GM23338 (cell line): Measurements from ENCODE around the gene CCDC6. TPM values are rescaled to one million over a fixed set of nuclear protein-coding genes. Genes with fewer than 3 reads are reported as not detected.

ENCODE experiments used
- ATAC-seq: fragments of 200-7000 bp; cut with Tn5 transposase; 3 replicates; pipeline ENCODE4 v1.9.1; 2020
- DNase-seq: peaks from one replicate; pipeline ENCODE4 v3.0.0-alpha.2; 2015; ENCODE audit warnings: low spot score
- H2AFZ ChIP-seq: fragments of 200-600 bp; sonication (generic); 2 replicates; pipeline ENCODE4 v1.8.0; 2016; ENCODE audit warnings: antibody characterized with exemption, mild to moderate bottlenecking, moderate library complexity
- H3F3A ChIP-seq: fragments of 200-600 bp; sonication (generic); replicated peaks from 2 replicates; pipeline ENCODE4 v1.8.0; 2017; ENCODE audit warnings: antibody characterized with exemption, mixed run types, low read depth
- H3K27ac ChIP-seq: fragments of 200-600 bp; sonication (generic); 2 replicates; pipeline ENCODE4 v1.6.1; 2016; ENCODE audit warnings: low read depth
- H3K27me3 ChIP-seq: fragments of 200-600 bp; sonication (generic); 2 replicates; pipeline ENCODE4 v1.8.0; 2016; ENCODE audit warnings: mild to moderate bottlenecking, mixed run types, moderate library complexity; ENCODE audit not compliant: insufficient read depth
- H3K36me3 ChIP-seq: fragments of 200-600 bp; sonication (generic); 2 replicates; pipeline ENCODE4 v1.8.0; 2016; ENCODE audit warnings: mild to moderate bottlenecking; ENCODE audit not compliant: insufficient read depth
- H3K4me1 ChIP-seq: fragments of 200-600 bp; sonication (generic); 2 replicates; pipeline ENCODE4 v1.8.0; 2016; ENCODE audit warnings: mild to moderate bottlenecking, moderate library complexity; ENCODE audit not compliant: insufficient read depth
- H3K4me2 ChIP-seq: fragments of 200-600 bp; sonication (generic); 2 replicates; pipeline ENCODE4 v1.7.1; 2017; ENCODE audit warnings: mixed run types
- H3K4me3 ChIP-seq: fragments of 200-600 bp; sonication (generic); 2 replicates; pipeline ENCODE4 v1.6.1; 2016; ENCODE audit warnings: mixed run types
- H3K79me2 ChIP-seq: fragments of 200-600 bp; sonication (generic); replicated peaks from 2 replicates; pipeline ENCODE4 v1.8.0; 2017; ENCODE audit warnings: mild to moderate bottlenecking; ENCODE audit not compliant: insufficient read depth
- H3K9me2 ChIP-seq: fragments of 200-600 bp; sonication (generic); 2 replicates; pipeline ENCODE4 v1.8.0; 2017; ENCODE audit not compliant: insufficient read depth
- H4K20me1 ChIP-seq: fragments of 200-600 bp; sonication (generic); replicated peaks from 2 replicates; pipeline ENCODE4 v1.8.0; 2017; ENCODE audit warnings: mild to moderate bottlenecking; ENCODE audit not compliant: insufficient read depth
- H3K27ac Mint-ChIP-seq: 2 replicates; pipeline ENCODE4 v1.8.0; 2020; ENCODE audit warnings: inconsistent platforms, mild to moderate bottlenecking, moderate library complexity, mixed read lengths
- H3K27me3 Mint-ChIP-seq: 3 replicates; pipeline ENCODE4 v1.8.0; 2022; ENCODE audit warnings: low read depth, mild to moderate bottlenecking, moderate library complexity, mixed read lengths, inconsistent platforms; ENCODE audit not compliant: insufficient read depth, poor library complexity
- H3K36me3 Mint-ChIP-seq: 3 replicates; pipeline ENCODE4 v1.8.0; 2021; ENCODE audit warnings: low read depth, mild to moderate bottlenecking, inconsistent platforms, moderate library complexity, mixed read lengths
- H3K4me1 Mint-ChIP-seq: 3 replicates; pipeline ENCODE4 v1.8.0; 2020; ENCODE audit warnings: mild to moderate bottlenecking, inconsistent platforms, mixed read lengths
- H3K4me3 Mint-ChIP-seq: 3 replicates; pipeline ENCODE4 v1.8.0; 2021; ENCODE audit warnings: moderate library complexity, mild to moderate bottlenecking, inconsistent platforms, mixed read lengths
- H3K9me3 Mint-ChIP-seq: 3 replicates; pipeline ENCODE4 v1.8.0; 2020; ENCODE audit warnings: moderate library complexity, mild to moderate bottlenecking, inconsistent platforms, mixed read lengths
- JUNB ChIP-seq: IDR thresholded peaks from one replicate; pipeline ENCODE4 v1.6.1; 2016; ENCODE audit warnings: antibody characterized with exemption; ENCODE audit not compliant: unreplicated experiment
- POLR2AphosphoS5 ChIP-seq: IDR thresholded peaks from 2 replicates; pipeline ENCODE4 v1.6.1; 2016; ENCODE audit warnings: antibody characterized with exemption, low read depth
- ZNF114 ChIP-seq: fragments of 250-450 bp; sonication (Bioruptor Pico); IDR thresholded peaks from 2 replicates; pipeline ENCODE4 v1.5.0; 2020; ENCODE audit warnings: mild to moderate bottlenecking, moderate library complexity
- polyA plus RNA-seq: library from polyadenylated mRNA; unstranded; fragments of >200 nt; fragmentation: Nextera tagmentation; extraction: Ambion mirVana; gene quantifications from 2 replicates; pipeline ENCODE4 v1.2.1, GENCODE V29; 2016
- total RNA-seq: library from RNA; depleted of rRNA; stranded (reverse); fragments of >200 nt; shearing (Covaris generic); gene quantifications from 2 replicates; pipeline ENCODE4 v1.2.3, GENCODE V29; 2014
- TF ChIP-seq, protein P1 (sequence below): IDR thresholded peaks from one replicate; pipeline ENCODE4 v1.6.1; 2018; ENCODE audit warnings: antibody characterized with exemption; ENCODE audit not compliant: unreplicated experiment
- TF ChIP-seq, protein P2 (sequence below): IDR thresholded peaks from 2 replicates; pipeline ENCODE4 v1.6.1; 2016; ENCODE audit warnings: antibody characterized with exemption
- TF ChIP-seq, protein P3 (sequence below), 2 experiments: fragments of 200-600 bp in 1 of 2; sonication (generic) in 1 of 2; conservative IDR thresholded peaks; 2 replicates each; pipeline versions ENCODE4 v1.5.1 to v1.6.1; 2016 to 2017; ENCODE audit warnings: antibody characterized with exemption in 2 of 2, low read depth in 2 of 2, mild to moderate bottlenecking in 2 of 2, moderate library complexity in 1 of 2
- TF ChIP-seq, protein P4 (sequence below): fragments of 250-450 bp; sonication (Bioruptor Pico); IDR thresholded peaks from 2 replicates; pipeline ENCODE4 v1.5.0; 2020; ENCODE audit warnings: mild to moderate bottlenecking, moderate library complexity

CCDC6 gene
- total and polyA plus RNA-seq, 2 experiments from 2014 or later = 32.5 to 66.9 TPM

DNA sequence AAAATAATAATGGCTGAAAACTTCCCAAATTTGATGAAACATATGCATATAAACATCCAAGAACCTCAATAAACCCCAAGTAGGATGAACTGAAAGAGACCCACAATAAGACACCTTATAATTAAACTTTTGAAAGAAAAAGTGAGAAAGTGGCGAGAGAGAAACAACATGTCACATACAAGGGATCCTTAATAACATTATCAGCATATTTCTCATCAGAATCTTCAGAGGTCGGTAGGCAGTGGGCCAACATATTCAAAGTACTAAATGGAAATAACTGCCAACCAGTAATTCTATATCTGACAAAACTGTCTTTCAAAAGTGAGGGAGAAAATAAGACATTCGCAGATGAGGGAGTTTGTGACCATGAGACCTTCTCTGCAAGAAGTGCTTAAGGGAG lies 16.6 kb upstream of the CCDC6 start:
- Histone ChIP-seq H3K27me3 (no peaks in the 10 kb centered on the region), H2AFZ (no peak overlapping the region), H3K79me2 (no peaks in the 10 kb centered on the region), H3K36me3 (peaks cover 7% of the 10 kb centered on the region; the same call in 1 of the 2 replicates), H3K9me2 (peaks cover 9% of the 10 kb centered on the region; the same call in 1 of the 2 replicates), H3F3A (no peaks in the 10 kb centered on the region), H3K4me1 (no peaks in the 10 kb centered on the region), H3K27ac (no peak overlapping the region), H4K20me1 (no peaks in the 10 kb centered on the region), H3K4me2 (no peak overlapping the region), H3K4me3 (no peak overlapping the region)
- Mint-ChIP-seq H3K9me3 (peaks cover 28% of the 10 kb centered on the region), H3K4me3 (no peak overlapping the region), H3K27me3 (no peaks in the 10 kb centered on the region), H3K4me1 (no peaks in the 10 kb centered on the region), H3K36me3 (peaks cover 22% of the 10 kb centered on the region), H3K27ac (no peak overlapping the region)
- ATAC-seq (no peak), DNase-seq (no peak)
- TF ChIP-seq, protein P1, sequence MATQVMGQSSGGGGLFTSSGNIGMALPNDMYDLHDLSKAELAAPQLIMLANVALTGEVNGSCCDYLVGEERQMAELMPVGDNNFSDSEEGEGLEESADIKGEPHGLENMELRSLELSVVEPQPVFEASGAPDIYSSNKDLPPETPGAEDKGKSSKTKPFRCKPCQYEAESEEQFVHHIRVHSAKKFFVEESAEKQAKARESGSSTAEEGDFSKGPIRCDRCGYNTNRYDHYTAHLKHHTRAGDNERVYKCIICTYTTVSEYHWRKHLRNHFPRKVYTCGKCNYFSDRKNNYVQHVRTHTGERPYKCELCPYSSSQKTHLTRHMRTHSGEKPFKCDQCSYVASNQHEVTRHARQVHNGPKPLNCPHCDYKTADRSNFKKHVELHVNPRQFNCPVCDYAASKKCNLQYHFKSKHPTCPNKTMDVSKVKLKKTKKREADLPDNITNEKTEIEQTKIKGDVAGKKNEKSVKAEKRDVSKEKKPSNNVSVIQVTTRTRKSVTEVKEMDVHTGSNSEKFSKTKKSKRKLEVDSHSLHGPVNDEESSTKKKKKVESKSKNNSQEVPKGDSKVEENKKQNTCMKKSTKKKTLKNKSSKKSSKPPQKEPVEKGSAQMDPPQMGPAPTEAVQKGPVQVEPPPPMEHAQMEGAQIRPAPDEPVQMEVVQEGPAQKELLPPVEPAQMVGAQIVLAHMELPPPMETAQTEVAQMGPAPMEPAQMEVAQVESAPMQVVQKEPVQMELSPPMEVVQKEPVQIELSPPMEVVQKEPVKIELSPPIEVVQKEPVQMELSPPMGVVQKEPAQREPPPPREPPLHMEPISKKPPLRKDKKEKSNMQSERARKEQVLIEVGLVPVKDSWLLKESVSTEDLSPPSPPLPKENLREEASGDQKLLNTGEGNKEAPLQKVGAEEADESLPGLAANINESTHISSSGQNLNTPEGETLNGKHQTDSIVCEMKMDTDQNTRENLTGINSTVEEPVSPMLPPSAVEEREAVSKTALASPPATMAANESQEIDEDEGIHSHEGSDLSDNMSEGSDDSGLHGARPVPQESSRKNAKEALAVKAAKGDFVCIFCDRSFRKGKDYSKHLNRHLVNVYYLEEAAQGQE = no peak
- TF ChIP-seq JUNB (no peak), POLR2AphosphoS5 (no peak)

DNA sequence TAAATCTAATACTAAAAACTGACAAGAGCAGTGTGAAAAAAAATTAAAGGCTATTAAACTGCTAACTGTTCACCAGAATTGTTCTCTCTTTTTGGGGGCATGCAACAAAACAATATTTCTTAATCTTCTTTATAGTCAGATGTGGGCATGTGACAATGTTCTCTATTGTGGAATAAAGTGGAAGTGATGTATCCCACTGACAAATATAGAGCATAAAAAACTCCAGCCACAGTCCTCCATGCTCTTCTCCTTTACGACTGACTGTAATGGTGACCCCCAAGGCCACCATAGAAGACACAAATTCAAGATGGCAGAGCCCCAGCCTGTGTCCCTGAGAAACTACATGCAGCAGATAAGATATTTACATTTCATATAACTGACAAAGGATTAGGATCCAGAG lies 11.6 kb upstream of the CCDC6 start:
- DNase-seq = no peak
- 0 out of 2 replicates have a peak overlapping the region, but pooled peaks have one; percentile 25 for H2AFZ ChIP-seq
- H3K4me2 ChIP-seq = no peak overlapping the region
- H3K27ac ChIP-seq = no peak overlapping the region
- H3K4me1 ChIP-seq = no peaks in the 10 kb centered on the region
- no peaks in the 10 kb centered on the region for H3K4me1 Mint-ChIP-seq
- no peaks in the 10 kb centered on the region for H3K79me2 ChIP-seq
- H3K4me3 ChIP-seq = no peak overlapping the region
- H3K27me3 Mint-ChIP-seq = peaks cover 2% of the 10 kb centered on the region
- TF ChIP-seq ZNF114 (CRISPR knock-in tag) (no peak), POLR2AphosphoS5 (no peak)
- TF ChIP-seq, protein P2, sequence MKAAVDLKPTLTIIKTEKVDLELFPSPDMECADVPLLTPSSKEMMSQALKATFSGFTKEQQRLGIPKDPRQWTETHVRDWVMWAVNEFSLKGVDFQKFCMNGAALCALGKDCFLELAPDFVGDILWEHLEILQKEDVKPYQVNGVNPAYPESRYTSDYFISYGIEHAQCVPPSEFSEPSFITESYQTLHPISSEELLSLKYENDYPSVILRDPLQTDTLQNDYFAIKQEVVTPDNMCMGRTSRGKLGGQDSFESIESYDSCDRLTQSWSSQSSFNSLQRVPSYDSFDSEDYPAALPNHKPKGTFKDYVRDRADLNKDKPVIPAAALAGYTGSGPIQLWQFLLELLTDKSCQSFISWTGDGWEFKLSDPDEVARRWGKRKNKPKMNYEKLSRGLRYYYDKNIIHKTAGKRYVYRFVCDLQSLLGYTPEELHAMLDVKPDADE = no peak
- TF ChIP-seq, protein P3, sequence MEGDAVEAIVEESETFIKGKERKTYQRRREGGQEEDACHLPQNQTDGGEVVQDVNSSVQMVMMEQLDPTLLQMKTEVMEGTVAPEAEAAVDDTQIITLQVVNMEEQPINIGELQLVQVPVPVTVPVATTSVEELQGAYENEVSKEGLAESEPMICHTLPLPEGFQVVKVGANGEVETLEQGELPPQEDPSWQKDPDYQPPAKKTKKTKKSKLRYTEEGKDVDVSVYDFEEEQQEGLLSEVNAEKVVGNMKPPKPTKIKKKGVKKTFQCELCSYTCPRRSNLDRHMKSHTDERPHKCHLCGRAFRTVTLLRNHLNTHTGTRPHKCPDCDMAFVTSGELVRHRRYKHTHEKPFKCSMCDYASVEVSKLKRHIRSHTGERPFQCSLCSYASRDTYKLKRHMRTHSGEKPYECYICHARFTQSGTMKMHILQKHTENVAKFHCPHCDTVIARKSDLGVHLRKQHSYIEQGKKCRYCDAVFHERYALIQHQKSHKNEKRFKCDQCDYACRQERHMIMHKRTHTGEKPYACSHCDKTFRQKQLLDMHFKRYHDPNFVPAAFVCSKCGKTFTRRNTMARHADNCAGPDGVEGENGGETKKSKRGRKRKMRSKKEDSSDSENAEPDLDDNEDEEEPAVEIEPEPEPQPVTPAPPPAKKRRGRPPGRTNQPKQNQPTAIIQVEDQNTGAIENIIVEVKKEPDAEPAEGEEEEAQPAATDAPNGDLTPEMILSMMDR (conservative IDR thresholded peaks at IDR 0.05; ENCODE audit: low read depth in 2 of 2) = no peak
- TF ChIP-seq, protein P4, sequence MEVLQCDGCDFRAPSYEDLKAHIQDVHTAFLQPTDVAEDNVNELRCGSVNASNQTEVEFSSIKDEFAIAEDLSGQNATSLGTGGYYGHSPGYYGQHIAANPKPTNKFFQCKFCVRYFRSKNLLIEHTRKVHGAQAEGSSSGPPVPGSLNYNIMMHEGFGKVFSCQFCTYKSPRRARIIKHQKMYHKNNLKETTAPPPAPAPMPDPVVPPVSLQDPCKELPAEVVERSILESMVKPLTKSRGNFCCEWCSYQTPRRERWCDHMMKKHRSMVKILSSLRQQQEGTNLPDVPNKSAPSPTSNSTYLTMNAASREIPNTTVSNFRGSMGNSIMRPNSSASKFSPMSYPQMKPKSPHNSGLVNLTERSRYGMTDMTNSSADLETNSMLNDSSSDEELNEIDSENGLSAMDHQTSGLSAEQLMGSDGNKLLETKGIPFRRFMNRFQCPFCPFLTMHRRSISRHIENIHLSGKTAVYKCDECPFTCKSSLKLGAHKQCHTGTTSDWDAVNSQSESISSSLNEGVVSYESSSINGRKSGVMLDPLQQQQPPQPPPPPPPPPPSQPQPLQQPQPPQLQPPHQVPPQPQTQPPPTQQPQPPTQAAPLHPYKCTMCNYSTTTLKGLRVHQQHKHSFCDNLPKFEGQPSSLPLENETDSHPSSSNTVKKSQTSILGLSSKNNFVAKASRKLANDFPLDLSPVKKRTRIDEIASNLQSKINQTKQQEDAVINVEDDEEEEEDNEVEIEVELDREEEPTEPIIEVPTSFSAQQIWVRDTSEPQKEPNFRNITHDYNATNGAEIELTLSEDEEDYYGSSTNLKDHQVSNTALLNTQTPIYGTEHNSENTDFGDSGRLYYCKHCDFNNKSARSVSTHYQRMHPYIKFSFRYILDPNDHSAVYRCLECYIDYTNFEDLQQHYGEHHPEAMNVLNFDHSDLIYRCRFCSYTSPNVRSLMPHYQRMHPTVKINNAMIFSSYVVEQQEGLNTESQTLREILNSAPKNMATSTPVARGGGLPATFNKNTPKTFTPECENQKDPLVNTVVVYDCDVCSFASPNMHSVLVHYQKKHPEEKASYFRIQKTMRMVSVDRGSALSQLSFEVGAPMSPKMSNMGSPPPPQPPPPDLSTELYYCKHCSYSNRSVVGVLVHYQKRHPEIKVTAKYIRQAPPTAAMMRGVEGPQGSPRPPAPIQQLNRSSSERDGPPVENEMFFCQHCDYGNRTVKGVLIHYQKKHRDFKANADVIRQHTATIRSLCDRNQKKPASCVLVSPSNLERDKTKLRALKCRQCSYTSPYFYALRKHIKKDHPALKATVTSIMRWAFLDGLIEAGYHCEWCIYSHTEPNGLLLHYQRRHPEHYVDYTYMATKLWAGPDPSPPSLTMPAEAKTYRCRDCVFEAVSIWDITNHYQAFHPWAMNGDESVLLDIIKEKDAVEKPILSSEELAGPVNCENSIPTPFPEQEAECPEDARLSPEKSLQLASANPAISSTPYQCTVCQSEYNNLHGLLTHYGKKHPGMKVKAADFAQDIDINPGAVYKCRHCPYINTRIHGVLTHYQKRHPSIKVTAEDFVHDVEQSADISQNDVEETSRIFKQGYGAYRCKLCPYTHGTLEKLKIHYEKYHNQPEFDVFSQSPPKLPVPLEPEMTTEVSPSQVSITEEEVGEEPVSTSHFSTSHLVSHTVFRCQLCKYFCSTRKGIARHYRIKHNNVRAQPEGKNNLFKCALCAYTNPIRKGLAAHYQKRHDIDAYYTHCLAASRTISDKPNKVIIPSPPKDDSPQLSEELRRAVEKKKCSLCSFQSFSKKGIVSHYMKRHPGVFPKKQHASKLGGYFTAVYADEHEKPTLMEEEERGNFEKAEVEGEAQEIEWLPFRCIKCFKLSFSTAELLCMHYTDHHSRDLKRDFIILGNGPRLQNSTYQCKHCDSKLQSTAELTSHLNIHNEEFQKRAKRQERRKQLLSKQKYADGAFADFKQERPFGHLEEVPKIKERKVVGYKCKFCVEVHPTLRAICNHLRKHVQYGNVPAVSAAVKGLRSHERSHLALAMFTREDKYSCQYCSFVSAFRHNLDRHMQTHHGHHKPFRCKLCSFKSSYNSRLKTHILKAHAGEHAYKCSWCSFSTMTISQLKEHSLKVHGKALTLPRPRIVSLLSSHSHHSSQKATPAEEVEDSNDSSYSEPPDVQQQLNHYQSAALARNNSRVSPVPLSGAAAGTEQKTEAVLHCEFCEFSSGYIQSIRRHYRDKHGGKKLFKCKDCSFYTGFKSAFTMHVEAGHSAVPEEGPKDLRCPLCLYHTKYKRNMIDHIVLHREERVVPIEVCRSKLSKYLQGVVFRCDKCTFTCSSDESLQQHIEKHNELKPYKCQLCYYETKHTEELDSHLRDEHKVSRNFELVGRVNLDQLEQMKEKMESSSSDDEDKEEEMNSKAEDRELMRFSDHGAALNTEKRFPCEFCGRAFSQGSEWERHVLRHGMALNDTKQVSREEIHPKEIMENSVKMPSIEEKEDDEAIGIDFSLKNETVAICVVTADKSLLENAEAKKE (CRISPR knock-in tag) = no peak
- no peak overlapping the region for H3K4me3 Mint-ChIP-seq
- no peaks in the 10 kb centered on the region for H3F3A ChIP-seq
- peaks cover 27% of the 10 kb centered on the region for H3K36me3 Mint-ChIP-seq
- H4K20me1 ChIP-seq = no peaks in the 10 kb centered on the region
- H3K36me3 ChIP-seq = peaks cover 9% of the 10 kb centered on the region
- no peaks in the 10 kb centered on the region for H3K27me3 ChIP-seq
- H3K27ac Mint-ChIP-seq = no peak overlapping the region
- ATAC-seq = no peak
- H3K9me2 ChIP-seq = peaks cover 10% of the 10 kb centered on the region; the same call in 1 of the 2 replicates
- H3K9me3 Mint-ChIP-seq = peaks cover 35% of the 10 kb centered on the region
